ENCODE results near the gene UBQLN1. TPM values are rescaled to one million over a fixed set of nuclear protein-coding genes. Genes with fewer than 3 reads are reported as not detected.

The UBQLN1 gene
- polyA plus RNA-seq, 1 donor from 2014 or later, result 133 TPM

GRCh38 chr9:83698976-83699585 is 8.7 kb downstream of the UBQLN1 start:
- no peak overlapping the region for H3K4me3 ChIP-seq (ENCODE audit: low read length)
- peaks cover 95% of the 10 kb centered on the region for H3K79me2 ChIP-seq (replicated peaks; ENCODE audit: insufficient read depth, low read length)
- no peaks in the 10 kb centered on the region for H3K27me3 ChIP-seq (ENCODE audit: insufficient read depth, low read depth, low read length)
- no peaks in the 10 kb centered on the region for H3K9me2 ChIP-seq (ENCODE audit: insufficient read depth, low read length)
- TF ChIP-seq EZH2 (IDR thresholded peaks at IDR 0.05; ENCODE audit: borderline replicate concordance, insufficient read depth, low read length, poor library complexity, severe bottlenecking) (no peak), POLR2AphosphoS5 (IDR thresholded peaks at IDR 0.05) (no peak)
- H3K4me2 ChIP-seq (ENCODE audit: low read length), result no peak overlapping the region
- H4K20me1 ChIP-seq (ENCODE audit: insufficient read depth), result peaks cover 5% of the 10 kb centered on the region
- H3K27ac ChIP-seq (ENCODE audit: low read length), result no peak overlapping the region
- H2AFZ ChIP-seq (ENCODE audit: low read depth, low read length), result no peak overlapping the region
- no peak overlapping the region for H3K9ac ChIP-seq (ENCODE audit: low read length)
- H3K36me3 ChIP-seq (ENCODE audit: insufficient read depth, low read length), result no peaks in the 10 kb centered on the region
- no peaks in the 10 kb centered on the region for H3K9me3 ChIP-seq (ENCODE audit: low read length)
- no peaks in the 10 kb centered on the region for H3F3A ChIP-seq (ENCODE audit: insufficient read depth, low read length, poor library complexity, severe bottlenecking)

GRCh38 chr9:83691492-83691891 is 16.3 kb downstream of the UBQLN1 start:
- H3F3A ChIP-seq (ENCODE audit: insufficient read depth, low read length, poor library complexity, severe bottlenecking), result no peaks in the 10 kb centered on the region
- no peaks in the 10 kb centered on the region for H3K9me3 ChIP-seq (ENCODE audit: low read length)
- no peak overlapping the region for H3K4me3 ChIP-seq (ENCODE audit: low read length)
- H4K20me1 ChIP-seq (ENCODE audit: insufficient read depth), result no peaks in the 10 kb centered on the region
- no peaks in the 10 kb centered on the region for H3K36me3 ChIP-seq (ENCODE audit: insufficient read depth, low read length)
- no peak overlapping the region for H2AFZ ChIP-seq (ENCODE audit: low read depth, low read length)
- TF ChIP-seq SMC3 (conservative IDR thresholded peaks at IDR 0.05; ENCODE audit: poor library complexity) (no peak), EP300 (conservative IDR thresholded peaks at IDR 0.05; ENCODE audit: poor library complexity, severe bottlenecking) (no peak), POLR2AphosphoS5 (IDR thresholded peaks at IDR 0.05) (no peak), EZH2 (IDR thresholded peaks at IDR 0.05; ENCODE audit: borderline replicate concordance, insufficient read depth, low read length, poor library complexity, severe bottlenecking) (no peak), MXI1 (conservative IDR thresholded peaks at IDR 0.05; ENCODE audit: poor library complexity, severe bottlenecking) (no peak), CTCF (IDR thresholded peaks at IDR 0.05; ENCODE audit: poor library complexity, severe bottlenecking) (no peak), REST (IDR thresholded peaks at IDR 0.05; ENCODE audit: borderline replicate concordance) (no peak), TAF1 (IDR thresholded peaks at IDR 0.05; ENCODE audit: low read depth) (no peak)
- no peak overlapping the region for H3K9ac ChIP-seq (ENCODE audit: low read length)
- H3K9me2 ChIP-seq (ENCODE audit: insufficient read depth, low read length), result no peaks in the 10 kb centered on the region
- H3K4me2 ChIP-seq (ENCODE audit: low read length), result no peak overlapping the region
- H3K27ac ChIP-seq (ENCODE audit: low read length), result no peak overlapping the region
- H3K79me2 ChIP-seq (replicated peaks; ENCODE audit: insufficient read depth, low read length), result peaks cover 98% of the 10 kb centered on the region
- no peaks in the 10 kb centered on the region for H3K27me3 ChIP-seq (ENCODE audit: insufficient read depth, low read depth, low read length)

- Histone ChIP-seq H3K27me3 (ENCODE audit: insufficient read depth, low read depth, low read length) (no peaks in the 10 kb centered on the region), H3K9me2 (ENCODE audit: insufficient read depth, low read length) (no peaks in the 10 kb centered on the region), H2AFZ (ENCODE audit: low read depth, low read length) (no peak overlapping the region), H3K79me2 (replicated peaks; ENCODE audit: insufficient read depth, low read length) (peaks cover 91% of the 10 kb centered on the region), H3F3A (ENCODE audit: insufficient read depth, low read length, poor library complexity, severe bottlenecking) (no peaks in the 10 kb centered on the region), H3K9ac (ENCODE audit: low read length) (no peak overlapping the region), H3K4me3 (ENCODE audit: low read length) (no peak overlapping the region), H3K36me3 (ENCODE audit: insufficient read depth, low read length) (no peaks in the 10 kb centered on the region), H3K9me3 (ENCODE audit: low read length) (no peaks in the 10 kb centered on the region), H3K4me2 (ENCODE audit: low read length) (no peak overlapping the region), H3K27ac (ENCODE audit: low read length) (no peak overlapping the region), H4K20me1 (ENCODE audit: insufficient read depth) (no peaks in the 10 kb centered on the region)
- no peak for TF ChIP-seq CTCF (IDR thresholded peaks at IDR 0.05; ENCODE audit: poor library complexity, severe bottlenecking)
- no peak for TF ChIP-seq SMC3 (conservative IDR thresholded peaks at IDR 0.05; ENCODE audit: poor library complexity)
- TF ChIP-seq EZH2 (IDR thresholded peaks at IDR 0.05; ENCODE audit: borderline replicate concordance, insufficient read depth, low read length, poor library complexity, severe bottlenecking), result no peak
- TF ChIP-seq POLR2AphosphoS5 (IDR thresholded peaks at IDR 0.05), result no peak
- TF ChIP-seq REST (IDR thresholded peaks at IDR 0.05; ENCODE audit: borderline replicate concordance), result no peak
- no peak for TF ChIP-seq TAF1 (IDR thresholded peaks at IDR 0.05; ENCODE audit: low read depth)
- no peak for TF ChIP-seq RAD21 (conservative IDR thresholded peaks at IDR 0.05)
- no peak for TF ChIP-seq MXI1 (conservative IDR thresholded peaks at IDR 0.05; ENCODE audit: poor library complexity, severe bottlenecking)
These were observed 18.8 kb downstream of the UBQLN1 start for GRCh38 chr9:83688921-83689320.
